HL-60 (cell line): ENCODE measurements around the gene NOX5.

Source experiments
- DNase-seq, 2 experiments: peaks; one replicate each; pipeline ENCODE4 v3.0.0-alpha.2; 2010 to 2020; ENCODE audit warnings: low read depth in 1 of 2, low spot score in 1 of 2
- H3K27ac ChIP-seq: fragments of 250-450 bp; sonication (Bioruptor Pico); replicated peaks from 2 replicates; pipeline ENCODE4 v1.5.1; 2020; ENCODE audit warnings: mild to moderate bottlenecking, moderate library complexity
- H3K27me3 ChIP-seq: fragments of 250-450 bp; sonication (Bioruptor Pico); 2 replicates; pipeline ENCODE4 v1.5.1; 2021; ENCODE audit warnings: mild to moderate bottlenecking, moderate library complexity; ENCODE audit not compliant: insufficient read depth, poor library complexity, severe bottlenecking
- H3K4me3 ChIP-seq: replicated peaks from 2 replicates; pipeline ENCODE4 v1.5.1; 2011; ENCODE audit warnings: mild to moderate bottlenecking, control low read depth, low read length; ENCODE audit not compliant: insufficient read depth
- GABPA ChIP-seq: IDR thresholded peaks from 2 replicates; pipeline ENCODE4 v1.6.1; 2012; ENCODE audit warnings: low read depth
- POLR2AphosphoS5 ChIP-seq: IDR thresholded peaks from 2 replicates; pipeline ENCODE4 v1.6.1; 2012; ENCODE audit warnings: low read depth
- REST ChIP-seq: IDR thresholded peaks from 2 replicates; pipeline ENCODE4 v1.6.1; 2012; ENCODE audit warnings: low read depth; ENCODE audit not compliant: insufficient replicate concordance
- SPI1 ChIP-seq: IDR thresholded peaks from 2 replicates; pipeline ENCODE4 v1.6.1; 2012; ENCODE audit warnings: low read depth, mild to moderate bottlenecking, borderline replicate concordance
- TF ChIP-seq, protein P1 (sequence below): IDR thresholded peaks from one replicate; pipeline ENCODE4 v1.5.1; 2011; ENCODE audit warnings: low read length, control low read depth, inconsistent platforms; ENCODE audit not compliant: insufficient read depth

NOX5 gene

GRCh38 chr15:69098771-69099170 lies 84.3 kb downstream of the NOX5 start:
- DNase-seq = no peak
- TF ChIP-seq POLR2AphosphoS5 (no peak), SPI1 (no peak), GABPA (no peak), REST (no peak)
- TF ChIP-seq, protein P1, sequence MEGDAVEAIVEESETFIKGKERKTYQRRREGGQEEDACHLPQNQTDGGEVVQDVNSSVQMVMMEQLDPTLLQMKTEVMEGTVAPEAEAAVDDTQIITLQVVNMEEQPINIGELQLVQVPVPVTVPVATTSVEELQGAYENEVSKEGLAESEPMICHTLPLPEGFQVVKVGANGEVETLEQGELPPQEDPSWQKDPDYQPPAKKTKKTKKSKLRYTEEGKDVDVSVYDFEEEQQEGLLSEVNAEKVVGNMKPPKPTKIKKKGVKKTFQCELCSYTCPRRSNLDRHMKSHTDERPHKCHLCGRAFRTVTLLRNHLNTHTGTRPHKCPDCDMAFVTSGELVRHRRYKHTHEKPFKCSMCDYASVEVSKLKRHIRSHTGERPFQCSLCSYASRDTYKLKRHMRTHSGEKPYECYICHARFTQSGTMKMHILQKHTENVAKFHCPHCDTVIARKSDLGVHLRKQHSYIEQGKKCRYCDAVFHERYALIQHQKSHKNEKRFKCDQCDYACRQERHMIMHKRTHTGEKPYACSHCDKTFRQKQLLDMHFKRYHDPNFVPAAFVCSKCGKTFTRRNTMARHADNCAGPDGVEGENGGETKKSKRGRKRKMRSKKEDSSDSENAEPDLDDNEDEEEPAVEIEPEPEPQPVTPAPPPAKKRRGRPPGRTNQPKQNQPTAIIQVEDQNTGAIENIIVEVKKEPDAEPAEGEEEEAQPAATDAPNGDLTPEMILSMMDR = no peak
- H3K27me3 ChIP-seq = no peaks in the 10 kb centered on the region
- H3K4me3 ChIP-seq = no peak overlapping the region
- H3K27ac ChIP-seq = no peak overlapping the region

DNA sequence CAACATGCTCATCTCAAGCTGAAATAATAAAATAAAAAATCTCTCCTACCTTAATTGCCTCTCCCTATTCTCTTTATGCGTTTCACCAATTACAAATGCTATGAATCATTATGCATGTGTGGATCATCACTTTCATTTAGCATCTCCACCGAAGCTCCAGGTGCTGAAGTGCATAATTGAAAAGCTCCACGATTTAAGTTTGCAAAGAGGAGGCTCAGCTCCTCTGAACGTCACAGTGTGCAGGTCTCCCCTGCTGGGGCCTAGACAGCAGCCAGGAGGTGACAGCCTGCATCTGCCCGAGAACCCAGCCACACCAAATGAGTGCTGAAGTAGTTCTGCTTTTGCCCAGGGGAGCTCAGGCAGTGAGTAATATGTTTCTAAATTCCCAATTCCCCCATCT lies 85.4 kb downstream of the NOX5 start:
- DNase-seq = peak in 1 of 2 experiments; percentile 21
- TF ChIP-seq GABPA (no peak), POLR2AphosphoS5 (no peak), SPI1 (no peak), REST (no peak)
- TF ChIP-seq, protein P1 = no peak
- H3K27me3 ChIP-seq = no peaks in the 10 kb centered on the region

DNA sequence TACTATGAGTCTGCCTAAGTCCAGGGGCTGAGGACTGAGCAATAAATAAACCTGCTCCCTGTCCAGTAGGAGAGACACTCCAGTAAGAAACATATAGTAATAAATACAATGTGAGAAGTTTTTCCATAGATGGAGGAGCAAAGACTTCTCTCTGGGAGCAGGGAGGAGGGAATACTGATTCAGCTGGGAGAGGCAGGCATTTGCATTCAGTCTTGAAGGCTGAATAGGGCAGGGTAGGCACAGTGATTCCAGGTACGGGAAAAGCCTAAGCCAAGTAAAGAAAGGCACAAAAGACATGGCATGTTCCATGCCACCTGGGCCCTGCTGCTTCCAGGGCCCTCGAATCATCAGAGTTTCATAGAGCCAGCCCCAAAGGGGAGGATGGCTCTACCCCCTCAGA lies 86.3 kb downstream of the NOX5 start:
- no peak overlapping the region for H3K4me3 ChIP-seq
- no peak for DNase-seq
- H3K27ac ChIP-seq = no peak overlapping the region
- H3K27me3 ChIP-seq = no peaks in the 10 kb centered on the region
- TF ChIP-seq GABPA (no peak), REST (no peak), POLR2AphosphoS5 (no peak), SPI1 (no peak)
- TF ChIP-seq, protein P1 = no peak

More for the DNA sequence above, 85.4 kb downstream of the NOX5 start:
- Histone ChIP-seq H3K27ac (no peak overlapping the region), H3K4me3 (no peak overlapping the region)
